Lung (tissue), 12 donors: Measurements from ENCODE around the gene ITGB3. TPM values are rescaled to one million over a fixed set of nuclear protein-coding genes. Genes with fewer than 3 reads are reported as not detected.

Experiments used
- ATAC-seq: fragments of 200-7000 bp; cut with Tn5 transposase; one replicate; pipeline ENCODE4 v1.9.1; 2020; ENCODE audit warnings: moderate number of reproducible peaks; ENCODE audit not compliant: insufficient read depth, low FRiP score
- DNase-seq, 3 donors: peaks; one replicate each; pipeline ENCODE4 v3.0.0-alpha.2; 2013 to 2017
- H3K27ac ChIP-seq, 2 donors: one replicate each; pipeline ENCODE4 v1.5.1; 2013; ENCODE audit warnings: mild to moderate bottlenecking in 2 of 2, moderate library complexity in 2 of 2, control low read depth in 1 of 2, inconsistent platforms in 1 of 2, low read depth in 1 of 2, low read length in 1 of 2
- H3K27me3 ChIP-seq, 3 donors: one replicate each; pipeline ENCODE4 v1.5.1; 2013; ENCODE audit warnings: low read length in 2 of 3; ENCODE audit not compliant: control insufficient read depth in 3 of 3, insufficient read depth in 3 of 3
- H3K36me3 ChIP-seq, 4 donors: one replicate each; pipeline ENCODE4 v1.5.1; 2013; ENCODE audit warnings: low read length in 4 of 4, mild to moderate bottlenecking in 1 of 4, moderate library complexity in 1 of 4; ENCODE audit not compliant: control insufficient read depth in 4 of 4, insufficient read depth in 4 of 4
- H3K4me1 ChIP-seq, 5 donors: one replicate each; pipeline ENCODE4 v1.5.1; 2013; ENCODE audit warnings: low read length in 5 of 5, mild to moderate bottlenecking in 2 of 5, moderate library complexity in 1 of 5; ENCODE audit not compliant: control insufficient read depth in 5 of 5, insufficient read depth in 5 of 5
- H3K4me3 ChIP-seq: one replicate; pipeline ENCODE4 v1.5.1; 2013; ENCODE audit warnings: mild to moderate bottlenecking, control low read depth, moderate library complexity
- H3K9ac ChIP-seq, 2 donors: one replicate each; pipeline ENCODE4 v1.5.1; 2013; ENCODE audit warnings: low read length in 2 of 2, control low read depth in 1 of 2; ENCODE audit not compliant: insufficient read depth in 1 of 2
- H3K9me3 ChIP-seq, 4 donors: one replicate each; pipeline ENCODE4 v1.5.1; 2013; ENCODE audit warnings: low read length in 3 of 4, mild to moderate bottlenecking in 1 of 4, moderate library complexity in 1 of 4; ENCODE audit not compliant: control insufficient read depth in 4 of 4, insufficient read depth in 3 of 4
- WGBS, 2 donors: extraction: QIAGEN DNeasy Blood & Tissue Kit; methylation state at CpG; one replicate each; pipeline ENCODE4 v1.1.7; 2013; 5-methylcytosine and 5-hydroxymethylcytosine counted together
- polyA plus RNA-seq, 2 donors: library from polyadenylated mRNA; stranded (reverse); fragments of 200-250 nt; gene quantifications; one replicate each; pipeline ENCODE4 v1.2.1, GENCODE V29; 2013
- total RNA-seq, 2 donors: library from RNA; depleted of rRNA in 1 of 2; stranded (reverse); fragments of >200 nt in 1 of 2; gene quantifications; one replicate each; pipeline ENCODE4 v1.2.1, GENCODE V29; 2014 to 2021
- TF ChIP-seq, protein P1 (sequence below): IDR thresholded peaks from 2 replicates; pipeline ENCODE4 v1.5.1; 2012; ENCODE audit warnings: mild to moderate bottlenecking; ENCODE audit errors: control extremely low read depth, extremely low read depth
- donor health status: control.
- donor health status: control.
- donor health status: Bipolar disorder and iron deficiency.
- donor health status: healthy.
- donor health status: DM: yes; HTN: yes; CAD: no.

The ITGB3 gene
- total and polyA plus RNA-seq, 4 donors, result 1.3 to 15.9 (median 7.7) TPM

DNA sequence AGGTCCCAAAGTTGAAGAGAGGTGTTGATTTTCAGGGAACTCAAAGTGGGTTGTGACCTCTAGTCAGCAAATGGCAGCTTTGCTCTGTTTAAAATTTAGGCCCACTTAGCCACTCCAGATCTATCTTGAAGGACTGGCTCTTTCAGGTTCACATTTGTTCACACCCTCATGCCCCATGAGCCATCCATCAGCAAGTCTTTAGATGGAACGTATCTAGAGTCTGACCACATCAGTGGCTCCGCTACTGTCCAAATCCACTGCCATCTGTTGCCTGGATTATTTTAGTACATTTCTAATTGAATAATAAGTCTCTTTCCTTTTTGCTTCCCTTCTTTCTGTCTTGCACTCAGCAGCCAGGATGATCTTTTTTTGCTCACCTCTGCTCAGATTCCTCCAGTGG, 10.5 kb downstream of the ITGB3 start:
- DNase-seq (no peak), ATAC-seq (no peak)
- TF ChIP-seq, protein P1, sequence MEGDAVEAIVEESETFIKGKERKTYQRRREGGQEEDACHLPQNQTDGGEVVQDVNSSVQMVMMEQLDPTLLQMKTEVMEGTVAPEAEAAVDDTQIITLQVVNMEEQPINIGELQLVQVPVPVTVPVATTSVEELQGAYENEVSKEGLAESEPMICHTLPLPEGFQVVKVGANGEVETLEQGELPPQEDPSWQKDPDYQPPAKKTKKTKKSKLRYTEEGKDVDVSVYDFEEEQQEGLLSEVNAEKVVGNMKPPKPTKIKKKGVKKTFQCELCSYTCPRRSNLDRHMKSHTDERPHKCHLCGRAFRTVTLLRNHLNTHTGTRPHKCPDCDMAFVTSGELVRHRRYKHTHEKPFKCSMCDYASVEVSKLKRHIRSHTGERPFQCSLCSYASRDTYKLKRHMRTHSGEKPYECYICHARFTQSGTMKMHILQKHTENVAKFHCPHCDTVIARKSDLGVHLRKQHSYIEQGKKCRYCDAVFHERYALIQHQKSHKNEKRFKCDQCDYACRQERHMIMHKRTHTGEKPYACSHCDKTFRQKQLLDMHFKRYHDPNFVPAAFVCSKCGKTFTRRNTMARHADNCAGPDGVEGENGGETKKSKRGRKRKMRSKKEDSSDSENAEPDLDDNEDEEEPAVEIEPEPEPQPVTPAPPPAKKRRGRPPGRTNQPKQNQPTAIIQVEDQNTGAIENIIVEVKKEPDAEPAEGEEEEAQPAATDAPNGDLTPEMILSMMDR, result no peak
- no peaks in the 10 kb centered on the region for H3K9me3 ChIP-seq
- H3K4me3 ChIP-seq, result no peak overlapping the region
- no peak overlapping the region for H3K27ac ChIP-seq
- H3K4me1 ChIP-seq, result peaks cover 0 to 19% (median 0%) of the 10 kb centered on the region in 5 donors
- H3K36me3 ChIP-seq, result no peaks in the 10 kb centered on the region
- no peaks in the 10 kb centered on the region for H3K27me3 ChIP-seq
- no peak overlapping the region for H3K9ac ChIP-seq
- 94 to 97% methylated on average over 2 of the region's 2 CpGs for WGBS, 2 donors

- Histone ChIP-seq H3K27ac (peak overlapping the region in 1 of 2 donors; percentile 48), H3K36me3 (no peaks in the 10 kb centered on the region), H3K4me1 (peaks cover 0 to 19% (median 0%) of the 10 kb centered on the region in 5 donors), H3K27me3 (no peaks in the 10 kb centered on the region), H3K4me3 (no peak overlapping the region), H3K9ac (no peak overlapping the region), H3K9me3 (no peaks in the 10 kb centered on the region)
- ATAC-seq, result no peak
- no peak for DNase-seq
- 86 to 96% methylated on average over 2 of the region's 2 CpGs for WGBS, 2 donors
- TF ChIP-seq, protein P1, result no peak
Measured at GRCh38 chr17:47265983-47266541, 12.4 kb downstream of the ITGB3 start.

- 88% methylated on average over 6 of the region's 6 CpGs for WGBS, 2 donors
- peak overlapping the region in 1 of 2 donors; percentile 17 for H3K27ac ChIP-seq
Measured at GRCh38 chr17:47266782-47267181, 13.2 kb downstream of the ITGB3 start.

More at GRCh38 chr17:47266782-47267181, 13.2 kb downstream of the ITGB3 start:
- Histone ChIP-seq H3K36me3 (no peaks in the 10 kb centered on the region), H3K27me3 (no peaks in the 10 kb centered on the region), H3K4me3 (no peak overlapping the region), H3K4me1 (peaks cover 0 to 19% (median 0%) of the 10 kb centered on the region in 5 donors), H3K9me3 (no peaks in the 10 kb centered on the region), H3K9ac (no peak overlapping the region)
- no peak for ATAC-seq
- no peak for DNase-seq
- TF ChIP-seq, protein P1, result no peak
